ENCODE measurements around the gene TCF4.

Gene TCF4

DNA sequence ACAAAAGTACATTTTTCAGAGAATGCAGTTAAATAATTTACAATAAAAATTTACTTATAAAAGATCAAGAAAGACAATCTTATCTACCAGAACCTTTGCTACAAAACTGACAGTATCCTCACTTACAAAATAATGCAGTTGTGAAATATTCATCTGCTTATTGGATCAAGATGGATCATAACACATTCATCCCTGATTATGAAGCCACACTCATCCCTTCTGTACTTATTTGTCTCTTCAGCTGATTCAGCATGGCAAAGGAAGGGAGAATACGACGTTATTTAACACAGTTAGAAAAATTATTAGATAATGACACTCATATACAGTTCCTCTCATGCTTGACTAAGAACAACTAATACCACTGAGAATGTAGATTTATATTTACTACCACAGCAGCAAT, 46.4 kb downstream of the TCF4 start:
- no peak for DNase-seq

DNA sequence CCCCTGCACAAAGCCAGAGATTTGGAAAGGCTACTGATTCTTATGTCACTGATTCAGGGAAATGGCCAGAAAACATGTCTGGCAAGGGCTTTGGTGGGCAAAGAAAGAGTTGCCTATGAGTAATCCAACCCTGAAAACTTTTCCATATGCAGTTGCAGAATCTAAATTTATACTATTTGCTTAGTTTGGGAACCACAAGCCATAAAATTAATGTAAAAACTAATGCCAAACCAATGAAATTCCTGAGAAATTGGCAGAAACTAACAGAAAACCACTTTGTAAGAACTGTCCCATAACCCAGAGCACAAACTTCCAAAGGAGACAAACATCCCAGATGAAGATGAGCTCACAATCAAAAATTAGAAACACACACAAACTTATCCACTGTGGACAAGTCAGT, 48.8 kb downstream of the TCF4 start:
- no peak for DNase-seq

DNA sequence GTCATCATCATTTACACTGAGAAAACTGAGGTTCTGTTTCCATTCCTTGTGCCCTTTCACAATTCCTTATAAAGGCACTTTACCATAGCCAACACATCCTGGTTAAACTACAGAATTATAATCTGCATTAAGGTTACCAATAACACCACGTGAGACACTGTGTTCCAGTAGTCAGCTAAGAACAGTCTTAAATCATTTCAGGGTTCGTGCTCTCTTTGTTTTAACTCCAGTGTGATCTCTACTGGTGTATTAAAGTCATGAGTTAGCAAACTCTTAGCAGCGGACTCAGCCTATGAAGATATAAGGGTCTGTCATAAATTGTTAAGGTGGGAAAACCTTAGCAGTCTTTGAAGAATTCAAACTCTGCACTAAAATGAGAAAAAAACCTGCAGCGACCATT, 53.0 kb downstream of the TCF4 start:
- DNase-seq, result no peak

DNA sequence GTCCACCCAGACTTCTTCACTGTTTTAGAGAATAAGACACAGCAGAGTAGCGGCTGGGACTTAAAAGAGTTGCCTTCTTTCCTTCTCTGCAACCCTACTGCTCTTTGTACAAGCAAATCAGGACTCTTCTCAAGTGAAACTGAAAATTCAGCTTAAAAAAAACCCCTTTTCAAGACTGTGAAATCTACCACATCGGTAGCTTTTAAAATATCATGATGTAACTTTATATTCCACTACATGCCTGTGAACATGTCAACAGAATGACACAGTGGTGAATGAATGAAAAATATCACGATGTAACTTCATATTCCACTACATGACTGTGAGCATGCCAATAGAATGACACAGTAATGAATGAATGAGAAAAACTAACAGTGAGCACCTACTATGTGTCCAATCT, 53.4 kb downstream of the TCF4 start:
- DNase-seq, result no peak

DNA sequence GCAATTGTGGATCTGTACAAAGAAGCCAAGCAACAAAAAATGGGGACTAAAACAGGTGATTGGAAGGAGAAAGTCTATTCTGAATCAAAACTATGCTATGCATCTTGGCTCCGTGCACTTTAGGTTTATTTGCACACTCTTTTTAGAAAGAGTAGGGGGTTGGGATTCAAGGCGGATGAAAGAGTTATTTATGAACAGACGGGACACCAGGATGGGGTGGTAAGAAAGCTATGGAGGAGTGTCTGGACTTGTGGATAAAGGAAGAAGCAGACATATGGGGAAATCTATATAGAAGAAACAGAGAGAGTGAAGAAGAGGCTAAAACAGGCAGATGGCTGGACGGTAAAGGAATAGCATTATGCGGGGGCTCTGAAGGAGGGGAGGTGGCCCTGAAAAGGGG, 57.8 kb downstream of the TCF4 start:
- DNase-seq, result no peak

DNA sequence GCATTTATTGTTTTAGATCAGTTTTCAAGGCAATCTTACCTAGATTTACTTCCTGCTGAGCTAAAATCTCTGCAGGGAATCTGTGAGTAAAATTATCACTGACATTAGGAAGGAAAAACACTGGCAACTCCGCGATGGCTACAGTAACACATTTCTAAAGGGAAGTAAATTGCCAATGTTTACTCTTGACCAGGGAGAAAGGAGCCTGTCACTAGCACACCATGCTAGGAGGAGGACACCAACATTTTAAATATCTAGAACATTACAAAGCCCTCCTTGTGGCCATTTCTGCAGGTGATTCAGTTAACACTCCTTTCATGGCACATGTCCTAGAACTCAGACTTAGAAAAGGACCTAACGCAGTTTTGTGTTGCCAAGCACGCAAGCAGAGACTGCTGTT, 58.4 kb downstream of the TCF4 start:
- no peak for DNase-seq

DNA sequence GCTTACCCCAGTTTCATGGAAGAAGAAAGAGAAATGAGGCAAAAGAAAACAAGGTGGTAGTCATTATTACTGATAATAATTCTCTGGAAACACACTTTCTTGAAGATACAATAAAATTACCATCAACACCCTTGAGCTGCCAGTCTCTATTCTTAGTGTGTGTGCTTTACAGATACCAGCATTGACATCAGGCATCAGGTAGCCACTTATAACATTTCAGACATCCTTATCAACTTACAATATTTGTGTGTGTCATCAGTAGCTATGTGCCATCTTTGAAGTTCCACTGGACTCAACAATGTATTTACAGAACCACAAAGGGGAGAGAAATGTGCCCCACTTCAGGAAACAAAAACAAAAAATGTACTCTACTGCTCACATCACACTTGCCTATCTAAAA, 62.1 kb downstream of the TCF4 start:
- no peak for DNase-seq

DNA sequence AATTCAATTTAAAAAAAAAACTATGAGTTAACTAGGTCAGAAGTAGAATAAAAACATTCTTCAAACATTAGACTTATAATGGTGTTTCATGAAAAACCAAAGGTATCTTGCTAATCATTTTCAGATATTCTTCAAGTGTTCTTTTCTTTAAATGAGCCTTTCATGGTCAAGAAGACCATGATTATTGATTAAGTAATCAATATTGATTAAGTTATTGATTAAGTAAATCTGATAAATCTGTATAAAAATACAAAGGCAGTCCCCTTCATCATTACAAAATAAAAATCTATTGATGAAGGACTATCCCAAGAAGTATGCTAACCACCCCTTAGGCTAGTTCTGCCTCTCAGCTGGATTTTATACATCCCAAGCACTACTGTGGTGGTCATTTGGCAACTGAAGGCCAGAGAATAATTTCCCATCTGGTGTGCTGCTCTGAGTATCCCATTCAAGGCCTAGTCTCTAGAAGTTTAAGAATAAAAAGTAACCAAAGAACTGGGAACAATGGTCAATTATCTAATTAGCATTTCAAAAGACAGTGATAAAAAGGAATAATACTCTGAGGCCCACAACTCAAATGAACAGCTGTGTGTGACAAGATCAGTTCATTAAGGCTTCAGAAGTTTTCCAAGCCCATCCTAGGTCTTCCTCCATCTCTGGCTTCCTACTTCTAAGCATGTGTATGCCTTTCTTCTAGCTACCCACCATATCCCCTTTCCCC, 63.5 kb downstream of the TCF4 start:
- no peak for DNase-seq

DNA sequence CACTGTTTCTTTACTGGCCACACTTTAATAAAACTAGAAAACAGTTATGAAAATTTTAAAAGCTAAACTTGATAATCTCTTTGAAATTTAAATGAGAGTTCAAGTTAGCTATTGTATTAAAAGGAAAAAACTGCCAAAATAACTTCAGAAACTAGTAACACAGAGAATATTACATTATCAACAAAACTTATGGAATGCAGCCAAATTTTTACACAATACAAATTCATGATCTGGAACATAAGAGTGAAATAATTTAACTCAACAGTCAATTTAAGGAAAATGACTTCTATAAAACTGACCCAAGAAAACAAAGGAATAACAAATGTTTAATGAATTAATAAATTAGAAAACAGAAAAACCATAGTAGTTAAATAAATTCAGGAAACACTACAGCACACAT, 65.0 kb downstream of the TCF4 start:
- no peak for DNase-seq

DNA sequence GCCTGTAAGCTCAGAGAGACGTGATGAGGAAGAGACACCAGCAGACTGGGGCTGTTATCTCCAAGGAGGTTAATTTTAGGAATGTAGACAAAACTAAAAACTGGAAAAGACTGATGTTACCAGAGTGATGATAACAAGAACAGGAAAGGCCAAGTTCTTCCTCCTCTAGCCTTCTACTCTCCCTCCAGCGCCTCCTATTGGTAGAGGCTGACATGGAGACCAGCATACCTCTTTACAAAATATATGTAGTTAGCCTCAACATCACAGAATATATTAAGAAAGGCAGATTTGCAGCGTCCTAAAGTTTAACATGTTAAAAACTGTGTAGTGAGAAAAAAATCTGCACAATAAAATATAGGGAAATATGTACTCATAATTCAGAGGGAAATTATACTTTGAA, 66.0 kb downstream of the TCF4 start:
- no peak for DNase-seq

DNA sequence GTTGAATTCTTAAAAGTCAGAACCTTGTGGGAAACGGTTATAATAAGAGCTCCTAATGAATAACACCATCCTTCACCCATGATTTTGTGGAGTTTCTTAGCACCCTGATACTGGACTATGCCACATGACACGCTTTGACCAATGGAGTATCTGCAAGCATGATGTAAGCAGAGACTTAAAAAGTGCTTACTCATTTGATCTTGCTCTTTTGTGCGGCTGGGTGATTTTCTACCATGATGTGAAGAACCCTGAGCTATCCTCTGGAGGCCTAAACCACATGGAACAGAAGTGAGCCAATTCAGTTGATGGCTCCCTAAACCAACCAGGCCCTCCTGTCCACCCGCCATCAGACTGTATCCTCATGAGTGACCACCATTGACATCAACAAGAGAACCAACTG, 70.9 kb downstream of the TCF4 start:
- DNase-seq, result no peak

DNA sequence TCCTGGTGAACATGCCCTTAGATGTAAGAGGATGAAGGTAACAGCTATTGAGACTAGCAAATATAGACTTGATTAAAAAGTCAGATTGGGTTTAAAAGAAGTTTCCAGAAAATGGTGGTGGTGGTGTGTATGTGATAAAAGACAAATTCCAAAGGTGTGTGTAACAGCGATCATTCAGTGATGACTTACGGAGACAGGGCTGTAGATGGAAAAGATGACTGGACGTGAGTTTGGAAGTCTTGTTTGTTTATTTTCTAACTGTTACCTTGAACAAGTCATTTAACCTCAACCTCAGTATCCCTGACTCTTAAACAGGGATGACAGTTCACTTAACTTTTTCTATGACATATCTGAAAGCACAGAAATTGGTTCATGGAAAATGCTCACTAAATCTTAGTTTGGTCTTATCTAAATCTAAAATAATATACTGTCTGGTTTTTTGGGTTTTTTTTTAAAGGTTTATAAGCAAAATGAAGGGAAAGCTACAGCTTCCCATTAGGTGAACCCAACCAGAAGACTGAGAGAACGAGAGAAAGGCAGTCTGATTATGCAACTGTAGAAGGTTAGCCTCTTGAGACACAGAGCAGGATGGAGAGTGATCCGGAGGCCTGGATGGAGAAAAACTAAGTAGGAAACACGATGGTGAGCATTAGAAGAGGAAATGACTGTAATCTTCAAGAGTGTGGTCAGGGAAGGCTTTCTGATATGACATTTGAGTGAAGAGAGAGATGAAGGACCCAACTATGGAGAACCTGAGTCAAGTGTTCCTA, 71.9 kb downstream of the TCF4 start:
- DNase-seq, result no peak

DNA sequence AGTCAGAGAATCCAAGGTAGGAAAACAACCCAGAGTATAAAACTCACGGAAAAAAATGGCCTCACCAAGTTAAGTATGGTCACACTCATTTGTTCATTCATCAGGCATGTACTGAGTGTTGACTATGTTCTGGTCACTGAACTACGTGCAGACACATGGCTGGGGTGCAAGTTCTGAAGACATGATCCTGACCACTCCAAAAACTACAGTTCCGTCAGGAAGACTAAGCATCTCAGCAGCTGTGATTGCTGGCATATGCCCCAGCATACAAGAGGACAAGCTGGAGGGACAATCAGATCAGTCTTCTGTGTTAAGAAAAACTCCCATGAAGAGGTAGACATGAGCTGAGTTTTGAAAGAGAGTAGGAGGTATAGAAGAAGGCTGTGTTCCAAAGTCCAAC, 72.8 kb downstream of the TCF4 start:
- no peak for DNase-seq

DNA sequence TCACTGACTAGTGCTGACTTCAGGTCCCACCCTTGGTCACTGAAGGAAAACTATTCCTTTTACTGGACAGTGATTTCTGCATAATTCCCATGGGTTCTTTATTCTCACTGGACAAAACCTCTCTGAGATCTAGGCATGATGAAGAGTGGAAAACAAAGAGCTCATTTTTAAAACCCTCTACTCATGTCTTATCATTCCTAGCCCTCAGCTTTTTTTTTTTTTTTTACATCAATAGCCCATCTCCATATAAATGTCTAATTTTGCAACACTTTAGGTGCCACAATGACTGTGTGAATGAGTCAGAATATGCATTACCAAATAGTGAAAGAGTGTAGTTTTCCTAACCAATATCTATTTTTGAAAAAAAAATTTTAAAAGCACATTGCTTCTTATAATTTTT, 74.8 kb downstream of the TCF4 start:
- no peak for DNase-seq

DNA sequence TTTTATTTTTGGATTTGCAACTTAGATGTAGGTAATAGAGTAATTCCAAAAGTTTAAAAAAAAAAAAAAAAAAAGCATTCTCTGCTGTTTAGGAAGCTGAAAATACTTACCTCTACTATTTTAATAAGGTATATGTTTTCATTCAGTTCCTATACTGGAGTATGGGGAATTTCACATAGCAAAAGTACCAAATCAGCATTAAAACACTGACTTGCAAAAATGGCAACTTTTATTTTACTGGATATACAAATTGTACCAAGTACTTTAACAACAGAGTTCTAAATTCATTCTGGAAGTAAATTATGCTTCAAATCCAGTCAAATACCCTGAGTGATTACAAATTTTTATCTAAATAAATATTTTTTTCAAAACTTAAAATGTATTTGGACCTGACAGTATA, 76.7 kb downstream of the TCF4 start:
- no peak for DNase-seq

DNA sequence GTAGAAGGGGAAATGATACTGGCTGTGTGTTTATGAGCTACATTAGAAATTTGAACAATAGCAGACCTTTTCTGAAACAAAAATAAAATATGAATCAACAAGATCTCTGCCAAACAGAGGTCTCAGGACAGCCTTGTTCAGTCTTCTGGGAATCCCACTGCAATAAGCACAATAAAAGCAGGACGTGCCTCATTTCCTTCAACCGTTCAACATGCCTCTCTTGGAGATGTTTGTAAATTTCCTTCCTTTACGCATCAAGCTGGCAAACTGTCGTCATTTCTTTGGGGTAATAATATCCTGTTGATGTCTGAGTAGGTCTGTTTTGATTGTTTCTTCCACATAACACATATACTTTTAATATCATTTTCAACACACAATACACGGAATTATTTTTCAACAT, 77.2 kb downstream of the TCF4 start:
- DNase-seq, result no peak

DNA sequence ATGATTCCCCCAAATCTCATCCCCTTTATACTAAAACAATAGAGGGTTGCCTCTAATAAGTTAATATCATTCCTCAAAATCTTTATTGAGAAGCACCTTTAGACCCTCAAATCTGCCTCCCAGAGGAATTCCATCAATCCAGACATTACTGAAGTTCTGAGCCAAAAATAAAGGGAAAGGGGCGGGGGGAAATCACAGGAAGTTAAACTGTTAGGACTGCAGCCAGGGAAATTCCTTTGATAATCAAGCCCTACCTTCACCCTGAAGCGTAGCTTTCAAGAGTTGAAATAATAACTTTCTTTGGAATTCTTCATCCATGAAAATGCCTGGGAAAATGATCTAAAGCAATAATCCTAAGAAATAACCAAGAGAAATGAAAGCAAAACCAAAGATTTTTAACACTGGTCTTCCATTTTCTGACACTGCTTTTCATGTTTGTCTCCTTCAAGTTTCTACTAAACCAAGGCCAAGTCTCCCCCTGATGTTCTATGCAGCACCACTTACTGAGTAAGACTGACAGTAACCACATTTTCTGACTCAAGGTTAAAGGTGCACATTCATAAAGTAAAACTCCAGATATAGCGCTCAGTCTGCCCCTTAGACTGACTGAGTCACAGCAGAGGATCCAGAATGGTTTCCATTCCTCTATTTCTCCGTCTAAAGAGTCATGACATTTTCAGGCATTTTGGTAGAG, 78.2 kb downstream of the TCF4 start:
- DNase-seq, result no peak

DNA sequence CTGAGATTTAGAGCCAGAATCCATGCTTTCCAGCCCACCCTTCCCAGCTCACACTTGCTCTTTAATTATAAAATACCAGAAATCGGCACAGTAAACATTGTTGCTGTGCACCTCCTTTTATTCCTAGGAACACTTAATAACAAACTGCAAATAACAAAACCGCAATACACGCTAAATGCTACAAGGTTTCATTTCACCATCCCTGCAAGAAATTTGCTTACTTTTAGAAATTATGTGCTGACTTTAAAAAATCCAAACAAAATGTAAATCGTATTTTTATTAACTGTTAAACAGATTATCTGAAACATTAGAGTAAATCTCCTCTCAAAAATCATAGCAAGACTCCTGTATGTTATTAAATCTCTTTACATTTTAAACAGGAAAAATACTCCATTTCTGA, 79.3 kb downstream of the TCF4 start:
- no peak for DNase-seq

DNA sequence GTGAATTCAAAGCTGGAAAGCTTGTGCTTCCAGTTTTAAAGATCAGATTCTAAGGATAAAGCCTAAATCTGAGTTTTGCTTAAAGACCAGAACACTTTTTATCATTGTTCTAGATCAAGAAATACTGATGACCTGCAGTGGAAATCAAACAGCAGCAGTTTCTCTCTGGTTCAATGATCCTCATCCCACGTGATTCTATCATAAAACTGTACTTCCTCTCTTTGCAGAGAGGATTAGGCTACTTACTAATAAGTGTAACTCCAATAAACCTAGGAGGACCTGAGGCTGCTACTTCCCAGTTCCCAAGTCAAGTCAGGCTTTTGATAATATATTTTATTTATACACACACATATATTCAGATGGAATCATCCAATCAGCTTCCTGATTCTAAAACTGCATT, 81.9 kb downstream of the TCF4 start:
- no peak for DNase-seq

DNA sequence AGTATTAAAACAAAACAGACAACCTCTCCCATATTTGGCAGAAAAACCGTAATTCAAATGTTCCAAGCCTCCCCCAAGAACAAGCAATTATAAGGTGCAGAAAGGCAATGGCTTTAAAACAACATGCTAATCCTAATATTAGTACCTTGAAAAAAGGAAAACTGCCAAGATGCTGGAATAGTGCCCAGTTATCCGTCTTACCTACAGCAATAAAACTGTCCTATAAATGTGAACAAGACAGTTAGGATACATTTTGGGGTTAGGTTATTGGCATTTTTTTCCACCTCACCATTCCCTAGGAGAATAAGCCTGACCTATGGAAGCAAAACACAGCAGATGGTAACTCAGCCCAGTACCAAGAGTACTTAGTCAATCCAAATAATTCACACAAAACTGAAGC, 83.2 kb downstream of the TCF4 start:
- DNase-seq, result no peak

DNA sequence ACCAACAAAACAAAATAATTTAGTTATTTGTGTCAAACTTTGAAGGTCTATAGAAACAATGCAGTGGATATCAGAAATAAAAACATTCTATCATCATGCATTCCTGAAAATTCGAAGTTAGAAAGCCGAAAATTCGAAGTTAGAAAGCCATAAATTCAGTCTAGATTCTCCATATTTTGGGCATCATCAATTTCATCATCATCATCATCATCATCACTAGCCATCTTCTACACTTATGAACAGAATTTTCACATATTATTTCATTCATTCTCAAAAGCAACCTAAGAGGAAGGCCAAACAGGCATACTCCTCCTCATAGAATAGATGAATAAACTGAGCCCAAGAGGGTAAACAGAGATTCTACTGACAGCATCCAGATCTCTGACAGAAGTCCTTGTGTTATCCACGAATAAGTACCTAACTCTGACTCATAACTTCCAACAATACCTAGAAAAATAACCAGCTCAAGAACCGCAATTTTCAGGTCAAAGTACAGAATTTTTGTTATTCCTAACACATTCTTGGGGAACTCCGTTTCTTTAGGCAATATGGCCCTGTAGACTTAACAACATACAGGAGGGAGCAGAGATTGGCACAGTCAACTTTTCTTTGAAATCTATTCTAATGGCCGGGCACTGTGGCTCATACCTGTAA, 84.7 kb downstream of the TCF4 start:
- DNase-seq, result no peak

DNA sequence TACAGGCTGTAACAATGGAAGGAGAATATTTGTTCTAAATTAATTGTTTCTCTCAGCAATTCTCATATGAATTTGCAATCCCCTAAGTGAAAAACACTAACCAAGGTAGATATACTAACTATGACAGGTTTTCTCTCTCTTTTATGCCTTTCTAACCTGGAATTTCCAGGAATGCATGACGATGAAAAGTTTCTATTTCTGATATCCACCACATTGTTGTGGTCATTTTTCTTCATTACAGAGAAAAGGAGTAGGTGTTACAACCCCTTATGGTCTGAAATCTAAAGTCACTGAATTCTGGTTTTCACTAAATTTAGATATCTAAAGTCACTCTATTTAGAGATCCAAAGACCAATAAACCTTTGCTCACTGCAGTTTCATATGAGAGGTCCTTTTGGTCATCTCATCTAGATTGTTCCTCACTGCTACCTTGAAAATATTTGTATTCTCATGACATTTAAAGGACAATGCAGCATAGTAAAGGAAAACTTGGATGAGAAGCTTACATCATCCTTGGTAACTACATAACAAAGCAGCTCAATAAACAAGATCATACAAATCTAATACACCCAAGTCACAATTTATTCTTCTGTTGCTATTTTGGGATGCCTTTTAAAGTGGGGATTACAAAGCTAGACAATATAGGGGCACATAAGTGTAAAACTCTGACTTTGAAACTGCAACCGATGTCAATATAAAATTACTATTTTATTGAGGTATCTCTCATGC, 85.8 kb downstream of the TCF4 start:
- no peak for DNase-seq

DNA sequence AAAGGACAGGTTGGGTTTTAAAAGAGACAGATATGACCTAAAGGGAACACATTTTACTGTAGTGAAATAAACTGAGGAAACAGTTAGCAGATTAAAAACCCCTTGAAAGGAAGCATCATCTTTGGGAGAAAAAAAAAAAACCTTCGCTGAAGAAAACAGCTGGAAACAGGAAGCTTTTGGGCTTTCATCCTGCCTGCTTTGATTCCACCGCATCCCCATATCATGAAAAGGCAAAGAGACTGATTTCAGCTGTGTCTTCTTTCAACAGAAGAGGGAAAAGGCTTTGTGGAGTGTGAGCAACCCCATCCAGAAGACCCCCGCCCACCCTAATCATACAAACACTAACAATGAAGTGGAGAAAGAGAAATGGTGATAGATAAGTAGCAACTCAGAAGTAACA, 86.4 kb downstream of the TCF4 start:
- no peak for DNase-seq

Data from CD4-positive, alpha-beta T cell treated with Interleukin-12 subunit alpha and Interleukin-12 subunit beta, for 1 hour (primary cell).